ENCODE data around the gene ZNF366.

ZNF366 gene

GRCh38 chr5:72489536-72489935, 17.7 kb downstream of the ZNF366 start:
- no peak for DNase-seq (ENCODE audit: extremely low spot score)
- TF ChIP-seq FOXK2 (IDR thresholded peaks at IDR 0.05) (no peak), NFRKB (IDR thresholded peaks at IDR 0.05) (no peak), ARNT (IDR thresholded peaks at IDR 0.05) (no peak), FOXM1 (IDR thresholded peaks at IDR 0.05; ENCODE audit: borderline replicate concordance) (no peak), TARDBP (IDR thresholded peaks at IDR 0.05) (no peak), SUZ12 (IDR thresholded peaks at IDR 0.05) (no peak), BHLHE40 (IDR thresholded peaks at IDR 0.05; ENCODE audit: borderline replicate concordance) (no peak), LEF1 (IDR thresholded peaks at IDR 0.05; ENCODE audit: borderline replicate concordance) (no peak), ZNF384 (IDR thresholded peaks at IDR 0.05) (no peak), SP1 (IDR thresholded peaks at IDR 0.05) (no peak), HDGF (IDR thresholded peaks at IDR 0.05; ENCODE audit: borderline replicate concordance) (no peak)
- TF ChIP-seq, protein P1, sequence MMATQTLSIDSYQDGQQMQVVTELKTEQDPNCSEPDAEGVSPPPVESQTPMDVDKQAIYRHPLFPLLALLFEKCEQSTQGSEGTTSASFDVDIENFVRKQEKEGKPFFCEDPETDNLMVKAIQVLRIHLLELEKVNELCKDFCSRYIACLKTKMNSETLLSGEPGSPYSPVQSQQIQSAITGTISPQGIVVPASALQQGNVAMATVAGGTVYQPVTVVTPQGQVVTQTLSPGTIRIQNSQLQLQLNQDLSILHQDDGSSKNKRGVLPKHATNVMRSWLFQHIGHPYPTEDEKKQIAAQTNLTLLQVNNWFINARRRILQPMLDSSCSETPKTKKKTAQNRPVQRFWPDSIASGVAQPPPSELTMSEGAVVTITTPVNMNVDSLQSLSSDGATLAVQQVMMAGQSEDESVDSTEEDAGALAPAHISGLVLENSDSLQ (IDR thresholded peaks at IDR 0.05): no peak
- ChIA-PET POLR2A (no interaction called here), CTCF (interaction anchor here (0.8 kb wide), 1 partner anchor 12 kb away, joined by 5 read pairs; no protein-coding TSS in a partner anchor)

DNA sequence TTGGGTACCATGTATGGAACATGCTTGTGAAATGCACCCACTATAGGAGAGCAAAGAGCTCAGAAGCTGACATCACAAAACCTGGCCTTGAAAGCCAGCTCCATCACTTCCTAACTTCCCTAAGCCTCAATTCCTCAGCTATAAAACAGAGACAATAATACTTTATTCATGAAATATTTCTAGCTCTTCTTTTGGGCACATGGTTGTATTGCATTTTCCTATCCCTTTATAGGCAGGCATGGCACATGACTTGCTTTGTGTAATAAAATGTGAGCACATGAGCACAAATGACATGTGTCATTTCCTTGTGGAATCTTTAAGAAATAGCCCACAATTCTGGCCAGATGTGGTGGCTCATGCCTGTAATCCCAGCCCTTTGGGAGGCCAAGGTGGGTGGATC, 18.5 kb downstream of the ZNF366 start:
- no peak for TF ChIP-seq LEF1 (IDR thresholded peaks at IDR 0.05; ENCODE audit: borderline replicate concordance)
- TF ChIP-seq BHLHE40 (IDR thresholded peaks at IDR 0.05; ENCODE audit: borderline replicate concordance): no peak
- no peak for TF ChIP-seq FOXK2 (IDR thresholded peaks at IDR 0.05)
- TF ChIP-seq, protein P1 (IDR thresholded peaks at IDR 0.05): no peak
- TF ChIP-seq FOXM1 (IDR thresholded peaks at IDR 0.05; ENCODE audit: borderline replicate concordance): no peak
- ChIA-PET POLR2A (no interaction called here), CTCF (no interaction called here)
- DNase-seq (ENCODE audit: extremely low spot score): no peak

GRCh38 chr5:72487177-72487576, 20.0 kb downstream of the ZNF366 start:
- ChIA-PET POLR2A (no interaction called here), CTCF (no interaction called here)
- DNase-seq (ENCODE audit: extremely low spot score): no peak
- TF ChIP-seq CTBP1 (IDR thresholded peaks at IDR 0.05; ENCODE audit: borderline replicate concordance): no peak

- ChIA-PET CTCF (no interaction called here), POLR2A (no interaction called here)
Observed at GRCh38 chr5:72486371-72486770, 20.8 kb downstream of the ZNF366 start.

DNA sequence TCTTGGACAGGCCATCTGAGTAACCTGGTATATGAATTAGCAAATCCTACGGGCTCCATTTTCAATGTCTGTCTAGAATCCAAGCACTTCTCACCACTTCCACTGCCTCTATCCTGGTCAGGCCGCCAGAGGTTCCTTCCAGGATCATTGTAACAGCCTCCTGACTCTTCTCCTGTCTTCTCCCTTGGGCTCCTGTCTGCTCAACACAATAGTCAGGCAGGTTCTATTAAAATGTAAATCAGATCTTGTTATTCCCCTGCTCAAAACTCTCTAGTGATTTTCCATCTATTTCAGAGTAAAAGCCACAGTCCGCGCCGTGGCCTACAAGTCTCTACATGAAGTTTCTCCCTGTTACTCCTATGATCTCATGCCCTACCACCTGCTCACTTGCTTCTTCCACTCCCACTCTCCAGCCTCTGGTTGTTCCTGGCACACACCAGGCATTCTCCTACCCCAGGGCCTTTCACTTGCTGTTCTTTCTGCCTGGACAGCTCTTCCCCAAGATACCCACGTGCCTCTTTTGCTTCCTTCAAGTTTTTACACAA, 21.7 kb downstream of the ZNF366 start:
- DNase-seq (ENCODE audit: extremely low spot score): no peak
- POLR2A ChIA-PET: no interaction called here
- TF ChIP-seq LEF1 (IDR thresholded peaks at IDR 0.05; ENCODE audit: borderline replicate concordance): no peak
- TF ChIP-seq L3MBTL2 (conservative IDR thresholded peaks at IDR 0.05): no peak
- no peak for TF ChIP-seq FOXK2 (IDR thresholded peaks at IDR 0.05)
- TF ChIP-seq FOXM1 (IDR thresholded peaks at IDR 0.05; ENCODE audit: borderline replicate concordance): no peak
- CTCF ChIA-PET: no interaction called here

More at GRCh38 chr5:72486371-72486770, 20.8 kb downstream of the ZNF366 start:
- TF ChIP-seq LEF1 (IDR thresholded peaks at IDR 0.05; ENCODE audit: borderline replicate concordance) (no peak), TARDBP (IDR thresholded peaks at IDR 0.05) (no peak), NFRKB (IDR thresholded peaks at IDR 0.05) (no peak), ZNF384 (IDR thresholded peaks at IDR 0.05) (no peak), ARNT (IDR thresholded peaks at IDR 0.05) (no peak), FOXA1 (IDR thresholded peaks at IDR 0.05) (no peak), HDGF (IDR thresholded peaks at IDR 0.05; ENCODE audit: borderline replicate concordance) (no peak), SP1 (IDR thresholded peaks at IDR 0.05) (no peak), ELF4 (IDR thresholded peaks at IDR 0.05) (no peak), BHLHE40 (IDR thresholded peaks at IDR 0.05; ENCODE audit: borderline replicate concordance) (no peak), L3MBTL2 (conservative IDR thresholded peaks at IDR 0.05) (no peak), SUZ12 (IDR thresholded peaks at IDR 0.05) (no peak), FOXK2 (IDR thresholded peaks at IDR 0.05) (no peak), CTBP1 (IDR thresholded peaks at IDR 0.05; ENCODE audit: borderline replicate concordance) (no peak)
- no peak for DNase-seq (ENCODE audit: extremely low spot score)

DNA sequence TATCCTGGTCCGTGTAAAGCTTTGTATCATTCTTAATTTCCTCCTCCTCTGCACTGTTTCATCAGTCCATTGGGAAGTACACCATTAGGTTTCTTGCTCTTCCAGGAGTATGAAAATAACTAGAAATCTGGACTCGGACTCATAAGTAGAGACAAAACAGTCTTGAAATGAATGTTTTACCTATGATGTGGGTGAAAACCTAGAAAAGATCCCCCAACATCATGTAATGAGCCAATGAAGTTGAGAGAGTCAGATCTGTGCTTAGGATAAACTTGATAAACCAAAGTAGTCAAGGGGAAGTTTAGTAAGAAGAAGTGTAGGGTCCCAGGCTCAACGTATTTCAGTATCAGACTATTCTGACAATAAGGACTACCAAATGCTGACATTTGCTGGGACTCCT, 25.2 kb downstream of the ZNF366 start:
- ChIA-PET CTCF (no interaction called here), POLR2A (no interaction called here)

DNA sequence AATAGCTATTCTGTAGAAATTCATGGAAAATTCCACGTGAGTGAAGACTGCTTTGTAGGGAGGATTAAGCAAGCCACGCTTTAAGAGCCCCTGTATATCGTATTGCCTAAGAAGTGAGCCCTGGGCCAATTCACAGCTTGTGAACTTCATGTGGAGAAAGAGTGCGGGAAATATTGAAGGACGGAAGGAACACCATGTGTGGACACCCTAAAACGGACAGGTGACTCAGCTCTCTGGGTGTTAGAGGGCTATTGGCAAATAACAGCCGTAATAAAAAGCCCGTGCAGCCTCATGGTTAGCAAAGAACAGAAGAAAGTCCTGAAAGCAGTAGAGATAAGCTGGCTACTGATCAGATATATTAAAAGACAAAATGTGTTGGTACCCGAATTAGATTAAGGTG, 26.4 kb downstream of the ZNF366 start:
- no peak for TF ChIP-seq SP1 (IDR thresholded peaks at IDR 0.05)
- TF ChIP-seq SUZ12 (IDR thresholded peaks at IDR 0.05): no peak
- ChIA-PET POLR2A (no interaction called here), CTCF (no interaction called here)
- no peak for DNase-seq (ENCODE audit: extremely low spot score)

More for the DNA sequence above, 25.2 kb downstream of the ZNF366 start:
- DNase-seq (ENCODE audit: extremely low spot score): no peak
- no peak for TF ChIP-seq SP1 (IDR thresholded peaks at IDR 0.05)

- TF ChIP-seq ELF4 (IDR thresholded peaks at IDR 0.05) (no peak), SP1 (IDR thresholded peaks at IDR 0.05) (no peak), TARDBP (IDR thresholded peaks at IDR 0.05) (no peak), LEF1 (IDR thresholded peaks at IDR 0.05; ENCODE audit: borderline replicate concordance) (no peak), FOXM1 (IDR thresholded peaks at IDR 0.05; ENCODE audit: borderline replicate concordance) (no peak), L3MBTL2 (conservative IDR thresholded peaks at IDR 0.05) (no peak), NFRKB (IDR thresholded peaks at IDR 0.05) (no peak)
- TF ChIP-seq, protein P1 (IDR thresholded peaks at IDR 0.05): no peak
- CTCF ChIA-PET: no interaction called here
- DNase-seq (ENCODE audit: extremely low spot score): no peak
- POLR2A ChIA-PET: no interaction called here
Observed at GRCh38 chr5:72479921-72480320, 27.3 kb downstream of the ZNF366 start.

All from HEK293T (cell line).